ENCODE results near the gene ANKRD12.

DNA sequence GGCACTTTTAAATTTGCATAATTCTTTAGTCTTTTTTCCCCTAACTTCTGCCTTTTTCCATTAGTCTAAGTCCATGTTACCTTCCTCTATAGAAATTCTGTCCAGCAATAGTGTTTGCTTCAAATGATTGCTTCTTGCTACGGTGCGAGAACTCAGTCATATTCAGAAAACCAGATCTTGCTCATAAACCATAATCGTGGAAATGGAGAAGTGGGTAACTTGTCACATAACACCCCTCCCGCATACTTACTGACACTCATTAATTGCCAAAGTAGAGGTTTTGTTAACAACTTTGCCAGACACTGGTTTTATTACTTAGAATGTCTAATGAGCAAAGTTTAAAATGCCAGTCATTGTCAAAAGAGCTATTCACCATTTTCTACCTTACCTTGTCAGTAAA lies 103.7 kb downstream of the ANKRD12 start:
- TF ChIP-seq, protein P1, sequence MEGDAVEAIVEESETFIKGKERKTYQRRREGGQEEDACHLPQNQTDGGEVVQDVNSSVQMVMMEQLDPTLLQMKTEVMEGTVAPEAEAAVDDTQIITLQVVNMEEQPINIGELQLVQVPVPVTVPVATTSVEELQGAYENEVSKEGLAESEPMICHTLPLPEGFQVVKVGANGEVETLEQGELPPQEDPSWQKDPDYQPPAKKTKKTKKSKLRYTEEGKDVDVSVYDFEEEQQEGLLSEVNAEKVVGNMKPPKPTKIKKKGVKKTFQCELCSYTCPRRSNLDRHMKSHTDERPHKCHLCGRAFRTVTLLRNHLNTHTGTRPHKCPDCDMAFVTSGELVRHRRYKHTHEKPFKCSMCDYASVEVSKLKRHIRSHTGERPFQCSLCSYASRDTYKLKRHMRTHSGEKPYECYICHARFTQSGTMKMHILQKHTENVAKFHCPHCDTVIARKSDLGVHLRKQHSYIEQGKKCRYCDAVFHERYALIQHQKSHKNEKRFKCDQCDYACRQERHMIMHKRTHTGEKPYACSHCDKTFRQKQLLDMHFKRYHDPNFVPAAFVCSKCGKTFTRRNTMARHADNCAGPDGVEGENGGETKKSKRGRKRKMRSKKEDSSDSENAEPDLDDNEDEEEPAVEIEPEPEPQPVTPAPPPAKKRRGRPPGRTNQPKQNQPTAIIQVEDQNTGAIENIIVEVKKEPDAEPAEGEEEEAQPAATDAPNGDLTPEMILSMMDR (IDR thresholded peaks at IDR 0.05; ENCODE audit: low read depth, low read length, poor library complexity, severe bottlenecking) = no peak
- TF ChIP-seq EZH2phosphoT487 (IDR thresholded peaks at IDR 0.05; ENCODE audit: borderline replicate concordance, low read length) = no peak

Data from DOHH2 (cell line).